Gastroesophageal sphincter (tissue), 3 donors: ENCODE results near the gene RBM38.

Experiments used
- POLR2A ChIP-seq, 2 donors: fragments of 450-650 bp; IDR thresholded peaks; one replicate each; pipeline ENCODE4 v1.6.1; 2017; ENCODE audit warnings: antibody characterized with exemption in 2 of 2, mild to moderate bottlenecking in 2 of 2, moderate library complexity in 1 of 2
- POLR2AphosphoS5 ChIP-seq: sonication (generic); formaldehyde crosslinking; IDR thresholded peaks from one replicate; pipeline ENCODE4 v1.6.1; 2017; ENCODE audit warnings: antibody characterized with exemption
- TF ChIP-seq, protein P1 (sequence below), 4 experiments: fragments of 200-600 bp in 2 of 4; fragments of 450-650 bp in 2 of 4; sonication (generic) in 1 of 4; IDR thresholded peaks; one replicate each; pipeline ENCODE4 v1.5.1; 2017 to 2019; ENCODE audit warnings: antibody characterized with exemption in 4 of 4, mild to moderate bottlenecking in 2 of 4, moderate library complexity in 2 of 4

DNA sequence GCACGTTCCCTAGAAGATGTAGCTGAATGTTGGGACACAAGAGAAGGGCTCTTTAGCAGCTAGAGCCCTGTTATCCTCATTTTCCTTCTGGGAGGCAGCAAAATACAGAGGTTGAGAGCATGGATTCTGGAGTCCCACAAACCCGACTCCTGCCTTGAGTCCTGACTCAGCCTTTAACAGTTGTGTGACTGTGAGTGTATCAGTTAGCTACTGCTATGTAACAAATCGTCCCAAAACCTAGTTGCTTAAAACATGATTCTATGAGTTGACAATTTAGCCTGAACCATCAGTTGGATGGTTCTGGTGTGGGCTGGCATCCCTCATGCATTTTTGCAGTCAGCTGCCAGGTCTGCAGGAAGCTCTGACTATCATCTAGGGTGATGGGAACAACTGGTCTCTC is 54.6 kb downstream of the RBM38 start:
- TF ChIP-seq, protein P1, sequence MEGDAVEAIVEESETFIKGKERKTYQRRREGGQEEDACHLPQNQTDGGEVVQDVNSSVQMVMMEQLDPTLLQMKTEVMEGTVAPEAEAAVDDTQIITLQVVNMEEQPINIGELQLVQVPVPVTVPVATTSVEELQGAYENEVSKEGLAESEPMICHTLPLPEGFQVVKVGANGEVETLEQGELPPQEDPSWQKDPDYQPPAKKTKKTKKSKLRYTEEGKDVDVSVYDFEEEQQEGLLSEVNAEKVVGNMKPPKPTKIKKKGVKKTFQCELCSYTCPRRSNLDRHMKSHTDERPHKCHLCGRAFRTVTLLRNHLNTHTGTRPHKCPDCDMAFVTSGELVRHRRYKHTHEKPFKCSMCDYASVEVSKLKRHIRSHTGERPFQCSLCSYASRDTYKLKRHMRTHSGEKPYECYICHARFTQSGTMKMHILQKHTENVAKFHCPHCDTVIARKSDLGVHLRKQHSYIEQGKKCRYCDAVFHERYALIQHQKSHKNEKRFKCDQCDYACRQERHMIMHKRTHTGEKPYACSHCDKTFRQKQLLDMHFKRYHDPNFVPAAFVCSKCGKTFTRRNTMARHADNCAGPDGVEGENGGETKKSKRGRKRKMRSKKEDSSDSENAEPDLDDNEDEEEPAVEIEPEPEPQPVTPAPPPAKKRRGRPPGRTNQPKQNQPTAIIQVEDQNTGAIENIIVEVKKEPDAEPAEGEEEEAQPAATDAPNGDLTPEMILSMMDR (IDR thresholded peaks at IDR 0.05): no peak
- TF ChIP-seq POLR2AphosphoS5 (no peak), POLR2A (IDR thresholded peaks at IDR 0.05) (no peak)
